Cerebellar cortex (tissue), 1 donor: Measurements from ENCODE around the gene AOPEP.
"Not testable (repeated sequence)": the region's sequence is repeated elsewhere in the genome, so short reads cannot be mapped to it uniquely, and the experiment has no call there.

ENCODE experiments used
- DNase-seq: peaks from one replicate; pipeline ENCODE4 v3.0.0-alpha.2; 2015; ENCODE audit warnings: low spot score

The AOPEP gene

GRCh38 chr9:94965631-94966030 lies 239.1 kb downstream of the AOPEP start:
- DNase-seq, result not testable (repeated sequence)

- DNase-seq, result not testable (repeated sequence)
Measured at GRCh38 chr9:94966046-94966445, 239.5 kb downstream of the AOPEP start.

GRCh38 chr9:94967482-94967881 lies 241.0 kb downstream of the AOPEP start:
- DNase-seq, result no peak

- no peak for DNase-seq
Measured at GRCh38 chr9:94971378-94972131, 245.1 kb downstream of the AOPEP start.

- DNase-seq, result no peak
Measured at GRCh38 chr9:94973451-94973941, 247.0 kb downstream of the AOPEP start.

GRCh38 chr9:94974154-94974879 lies 247.8 kb downstream of the AOPEP start:
- DNase-seq, result no peak

- DNase-seq, result no peak
Measured at GRCh38 chr9:94975480-94975879, 249.0 kb downstream of the AOPEP start.

GRCh38 chr9:94976077-94976476 lies 249.6 kb downstream of the AOPEP start:
- no peak for DNase-seq

GRCh38 chr9:94977416-94977815 lies 250.9 kb downstream of the AOPEP start:
- no peak for DNase-seq

GRCh38 chr9:94979904-94980507 lies 253.5 kb downstream of the AOPEP start:
- DNase-seq, result no peak

GRCh38 chr9:94980947-94981722 lies 254.6 kb downstream of the AOPEP start:
- DNase-seq, result no peak

- no peak for DNase-seq
Measured at GRCh38 chr9:94981723-94982090, 255.2 kb downstream of the AOPEP start.

GRCh38 chr9:94982211-94982610 lies 255.7 kb downstream of the AOPEP start:
- no peak for DNase-seq

GRCh38 chr9:94983552-94983951 lies 257.1 kb downstream of the AOPEP start:
- no peak for DNase-seq

- no peak for DNase-seq
Measured at GRCh38 chr9:94984891-94985476, 258.5 kb downstream of the AOPEP start.

- DNase-seq, result no peak
Measured at GRCh38 chr9:94985649-94986048, 259.1 kb downstream of the AOPEP start.

GRCh38 chr9:94987731-94988130 lies 261.2 kb downstream of the AOPEP start:
- DNase-seq, result no peak

GRCh38 chr9:94990897-94991561 lies 264.5 kb downstream of the AOPEP start:
- no peak for DNase-seq

- no peak for DNase-seq
Measured at GRCh38 chr9:94991961-94992907, 265.7 kb downstream of the AOPEP start.
